NCI-H524 treated with DMSO at 0.1 percent for 48 hours (cell line): ENCODE measurements around the gene GADL1.

ENCODE experiments used
- DNase-seq: peaks from one replicate; lab custom pipeline; 2025; lab: John Stamatoyannopoulos, UW

GADL1 gene, protein sequence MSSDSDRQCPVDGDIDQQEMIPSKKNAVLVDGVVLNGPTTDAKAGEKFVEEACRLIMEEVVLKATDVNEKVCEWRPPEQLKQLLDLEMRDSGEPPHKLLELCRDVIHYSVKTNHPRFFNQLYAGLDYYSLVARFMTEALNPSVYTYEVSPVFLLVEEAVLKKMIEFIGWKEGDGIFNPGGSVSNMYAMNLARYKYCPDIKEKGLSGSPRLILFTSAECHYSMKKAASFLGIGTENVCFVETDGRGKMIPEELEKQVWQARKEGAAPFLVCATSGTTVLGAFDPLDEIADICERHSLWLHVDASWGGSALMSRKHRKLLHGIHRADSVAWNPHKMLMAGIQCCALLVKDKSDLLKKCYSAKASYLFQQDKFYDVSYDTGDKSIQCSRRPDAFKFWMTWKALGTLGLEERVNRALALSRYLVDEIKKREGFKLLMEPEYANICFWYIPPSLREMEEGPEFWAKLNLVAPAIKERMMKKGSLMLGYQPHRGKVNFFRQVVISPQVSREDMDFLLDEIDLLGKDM

DNA sequence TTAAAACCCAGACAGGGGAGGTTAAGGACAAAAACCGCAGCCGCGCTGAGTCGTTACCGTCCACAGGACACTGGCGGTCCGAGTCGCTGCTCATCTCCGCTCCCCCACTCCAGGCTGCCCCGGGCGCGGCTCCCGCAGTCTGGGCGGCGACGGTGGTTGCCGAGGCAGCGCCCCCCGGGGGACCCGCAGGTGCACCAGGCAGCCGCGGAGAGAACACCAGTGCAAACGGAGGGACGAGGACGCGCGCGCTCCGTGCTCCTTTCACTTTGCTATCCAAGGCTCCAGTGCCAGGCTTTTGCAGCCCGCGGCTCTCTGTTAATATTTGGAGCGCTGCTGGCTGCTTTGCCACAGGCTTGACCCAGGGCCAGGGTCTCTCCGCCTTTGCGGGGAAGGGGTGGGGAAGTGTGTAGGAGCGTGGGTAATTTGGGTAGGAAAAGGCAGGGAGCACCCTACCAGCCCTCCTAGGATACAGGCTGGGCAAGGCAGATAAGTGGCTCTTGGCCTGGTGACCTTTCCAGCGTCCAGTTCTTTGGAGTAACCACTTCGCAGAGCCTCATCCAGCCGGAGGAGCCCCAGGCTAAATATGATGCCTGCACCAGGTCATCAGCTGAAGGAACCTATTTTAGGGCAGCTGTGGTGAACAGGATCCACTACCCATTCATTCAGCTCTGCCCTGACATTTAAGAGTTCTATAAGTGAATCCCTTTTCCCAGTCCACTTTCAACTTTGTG is at the start of gene GADL1:
Gene GADL1, minus strand, starts transcription at position 141 of the 731 bp plus-strand sequence. Its CDS starts 47 bp downstream, at position 94.
- DNase-seq = no peak

DNA sequence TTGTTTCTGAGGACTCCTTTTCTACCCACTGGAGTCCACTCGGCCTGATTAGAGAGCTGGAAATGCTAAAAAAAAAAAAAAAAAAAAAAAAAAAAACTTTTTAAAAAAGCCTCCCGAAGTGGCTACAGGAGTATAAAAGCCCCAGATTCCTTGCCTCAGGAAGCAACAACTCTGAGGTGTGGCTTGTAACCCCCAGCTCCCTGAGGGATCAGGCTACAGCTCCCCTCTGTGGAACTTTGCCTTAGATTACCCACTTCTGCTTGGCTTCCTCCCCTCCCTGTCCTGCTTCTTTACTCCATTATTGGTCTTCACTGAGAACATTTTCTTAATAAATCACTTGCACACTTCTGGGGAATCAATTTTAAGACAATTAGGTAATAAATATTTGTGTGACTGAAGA is 49.7 kb upstream of the GADL1 start:
- no peak for DNase-seq

DNA sequence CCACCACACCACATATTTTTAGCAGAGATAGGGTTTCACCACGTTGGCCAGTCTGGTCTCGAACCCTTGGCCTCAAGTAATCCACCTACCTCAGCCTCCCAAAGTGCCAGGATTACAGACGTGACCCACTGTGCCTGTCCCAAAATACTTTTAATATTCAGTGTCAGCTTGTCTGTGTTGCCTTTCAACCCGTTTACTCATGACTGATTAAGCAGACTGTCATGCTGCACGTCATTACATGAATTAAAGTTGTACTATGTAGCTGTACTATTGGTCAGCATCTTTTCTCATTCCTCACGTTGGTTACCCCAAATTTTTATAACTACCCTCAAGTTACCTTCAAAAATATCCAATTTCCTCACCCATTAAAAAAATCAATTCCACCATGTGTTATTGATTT is 48.7 kb upstream of the GADL1 start:
- DNase-seq = no peak

DNA sequence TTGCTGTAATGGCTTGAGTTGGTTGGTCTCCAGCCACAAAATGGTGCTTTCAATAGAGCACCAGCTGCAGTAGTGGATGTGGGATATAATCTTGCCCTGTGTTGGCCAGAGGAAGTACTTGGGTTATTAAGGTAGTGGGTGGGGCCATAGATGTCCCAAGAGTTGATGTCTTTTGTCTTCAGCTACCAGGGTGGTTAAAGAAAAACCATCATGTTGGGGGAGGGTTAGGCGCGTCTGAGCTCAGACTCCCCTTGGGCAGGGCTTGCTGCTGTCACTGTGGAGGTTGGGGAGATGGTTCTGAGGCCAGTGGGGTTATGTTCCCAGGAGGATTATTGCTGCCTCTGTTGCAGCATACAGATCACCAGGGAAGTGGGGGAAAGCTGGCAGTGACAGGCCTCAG is 46.9 kb upstream of the GADL1 start:
- DNase-seq = no peak

DNA sequence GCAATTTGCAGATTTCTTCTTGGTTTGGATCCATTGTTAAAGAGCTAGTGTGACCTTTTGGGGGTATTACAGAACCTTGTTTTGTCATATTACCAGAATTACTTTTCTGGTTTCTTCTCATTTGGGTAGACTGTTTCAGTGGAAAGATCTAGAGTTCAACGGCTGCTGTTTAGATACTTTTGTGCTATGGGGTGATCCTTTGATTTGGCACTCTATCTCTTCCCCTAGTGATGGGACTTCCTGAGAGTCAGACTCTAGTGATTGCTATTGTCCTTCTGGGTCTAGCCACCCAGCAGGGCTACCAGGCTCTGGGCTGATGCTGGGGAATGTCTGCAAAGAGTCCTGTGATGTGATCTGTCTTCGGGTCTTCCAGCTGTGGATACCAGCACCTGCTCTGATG is 46.3 kb upstream of the GADL1 start:
- no peak for DNase-seq

DNA sequence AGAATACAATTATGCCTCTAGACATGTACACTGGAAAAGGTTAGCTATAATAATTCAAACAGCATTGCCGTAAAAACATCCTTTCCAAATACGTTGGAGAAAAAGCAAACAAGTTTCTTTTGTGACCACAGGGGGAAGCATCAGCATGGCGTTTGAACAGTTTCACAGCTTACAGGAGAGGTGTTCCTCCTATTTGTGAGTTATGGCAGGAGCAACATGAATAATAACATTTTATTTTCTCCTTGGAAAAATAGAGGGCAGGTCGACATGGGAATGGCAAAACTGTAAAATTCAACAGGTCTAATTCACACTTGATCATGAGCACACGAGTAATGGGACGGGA is 39.7 kb upstream of the GADL1 start:
- no peak for DNase-seq

DNA sequence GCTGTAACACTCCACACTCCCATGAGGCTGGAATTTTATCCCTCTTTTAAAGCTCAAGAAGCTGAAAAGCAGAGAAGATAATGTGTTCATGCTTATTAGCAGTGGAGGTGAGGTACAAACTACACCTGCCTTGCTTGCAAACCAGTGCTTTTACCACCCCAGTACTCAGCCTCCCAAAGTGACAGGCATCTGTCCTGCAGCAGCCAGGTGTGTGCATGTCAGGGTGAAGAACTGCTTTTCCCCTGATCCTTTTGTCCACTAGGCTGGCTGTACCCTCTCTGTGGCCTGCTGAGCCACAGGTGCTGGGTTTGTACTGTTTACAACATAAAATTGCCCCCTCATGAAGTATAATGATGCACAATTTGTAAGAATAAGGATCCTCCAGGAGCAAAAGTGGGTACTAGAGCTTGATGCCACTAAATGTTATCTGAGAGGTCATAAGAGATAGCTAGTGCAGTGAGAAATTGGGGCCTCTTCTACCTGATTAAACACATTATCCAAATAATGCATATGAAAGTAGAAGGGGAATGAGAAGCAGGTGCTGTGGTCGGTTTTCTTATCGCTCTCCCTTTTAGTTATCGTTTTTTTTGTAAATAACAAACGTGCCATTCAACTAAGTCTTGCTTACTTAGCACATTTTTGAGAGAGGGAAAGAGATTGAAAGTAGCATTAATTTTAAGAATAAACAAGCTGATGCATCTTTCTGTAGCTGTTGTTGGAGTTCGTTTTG is 39.2 kb upstream of the GADL1 start:
- no peak for DNase-seq

DNA sequence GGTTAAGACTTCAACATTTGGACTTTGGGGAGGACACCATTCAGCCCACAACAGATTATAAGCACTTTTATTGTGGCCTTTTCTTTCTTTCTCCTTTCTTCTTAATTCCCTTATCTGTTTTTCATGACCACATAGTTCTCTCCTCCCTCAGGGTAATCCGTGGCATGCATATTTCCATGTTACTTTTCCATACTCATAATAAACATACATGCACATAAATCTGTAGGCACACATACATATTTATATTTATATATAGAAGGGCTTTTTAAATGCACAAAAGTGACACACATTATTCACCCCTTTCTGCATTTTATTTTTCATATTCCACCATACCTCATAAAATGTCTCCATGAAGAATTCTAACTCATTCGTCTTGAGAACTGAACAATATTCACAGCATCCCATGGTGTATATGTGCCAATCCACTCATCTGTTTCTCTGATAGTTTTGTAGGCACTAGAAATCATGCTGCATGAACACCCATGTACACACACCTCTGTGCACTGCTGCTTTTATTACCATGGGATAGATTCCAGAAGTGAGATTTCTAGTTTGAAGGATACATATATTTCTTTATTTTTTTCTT is 38.1 kb upstream of the GADL1 start:
- no peak for DNase-seq

DNA sequence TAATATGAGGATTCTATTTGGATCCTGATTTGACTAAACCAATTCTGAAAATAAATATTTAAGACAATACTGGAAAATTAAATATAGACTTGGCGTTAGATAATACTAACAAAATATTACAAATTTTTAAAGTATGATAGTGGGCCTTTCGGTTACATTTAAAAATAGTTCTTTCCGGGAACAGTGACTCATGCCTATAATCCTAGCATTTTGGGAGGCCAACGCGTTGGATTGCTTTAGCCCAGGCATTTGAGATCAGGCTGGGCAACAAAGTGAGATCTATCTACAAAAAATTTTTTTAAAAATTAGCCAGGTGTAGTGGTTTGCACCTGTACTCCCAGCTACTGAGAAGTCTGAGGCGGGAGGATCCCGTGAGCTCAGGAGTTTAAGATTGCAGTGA is 30.3 kb upstream of the GADL1 start:
- DNase-seq = no peak

DNA sequence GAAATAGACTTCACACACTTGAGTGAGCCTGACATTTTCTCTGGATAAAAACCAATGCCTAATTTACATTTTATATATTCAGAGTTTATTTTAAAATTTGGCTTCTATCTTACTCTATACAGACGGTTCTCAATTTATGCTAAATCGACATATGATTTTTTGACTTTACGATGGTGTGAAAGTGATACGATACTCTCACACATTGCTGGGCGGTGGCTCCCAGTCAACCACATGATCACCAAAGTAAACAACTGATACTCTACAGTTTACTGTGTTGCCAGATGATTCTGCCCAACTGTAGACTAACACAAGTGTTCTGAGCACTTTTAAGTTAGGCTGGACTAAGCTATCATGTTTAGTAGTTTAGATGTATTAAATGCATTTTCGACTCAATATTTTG is 25.1 kb upstream of the GADL1 start:
- no peak for DNase-seq

DNA sequence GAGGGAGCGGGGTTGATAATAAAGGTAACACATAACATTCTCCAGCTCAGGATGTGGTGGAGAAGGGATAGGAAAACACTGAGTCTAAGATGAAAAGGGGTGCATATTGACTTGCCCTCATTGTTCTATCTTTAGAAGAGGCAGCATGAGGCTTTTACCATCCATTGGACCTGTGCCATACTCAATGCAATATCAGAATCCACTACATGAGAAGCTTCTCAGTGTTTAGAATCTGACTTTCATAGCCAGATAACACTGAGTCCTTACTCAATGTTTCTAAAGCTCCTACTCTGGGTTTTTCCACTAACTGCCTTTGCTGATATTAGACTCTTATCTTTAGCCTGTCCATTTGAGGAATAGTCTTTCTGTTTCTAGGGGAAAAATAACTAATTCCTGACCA is 24.3 kb upstream of the GADL1 start:
- no peak for DNase-seq

DNA sequence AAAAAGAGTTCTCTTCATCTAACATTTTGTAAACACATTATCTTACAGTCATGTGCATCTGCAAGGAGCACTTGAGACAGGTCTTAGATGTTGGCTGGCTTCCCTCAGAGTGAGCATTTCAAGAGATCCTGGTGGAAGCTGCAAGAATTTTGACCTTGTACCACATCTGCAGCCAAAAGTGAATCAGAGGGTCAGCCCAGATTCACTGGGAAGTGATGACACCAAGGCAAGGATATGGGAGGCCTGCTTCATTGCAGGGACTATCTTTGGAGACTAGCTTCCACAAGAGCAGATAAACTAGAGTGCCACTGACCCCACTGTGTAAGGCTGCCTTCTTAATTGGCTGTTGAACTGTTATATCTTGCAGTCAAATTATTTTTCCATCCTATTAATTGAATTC is 21.3 kb upstream of the GADL1 start:
- no peak for DNase-seq

DNA sequence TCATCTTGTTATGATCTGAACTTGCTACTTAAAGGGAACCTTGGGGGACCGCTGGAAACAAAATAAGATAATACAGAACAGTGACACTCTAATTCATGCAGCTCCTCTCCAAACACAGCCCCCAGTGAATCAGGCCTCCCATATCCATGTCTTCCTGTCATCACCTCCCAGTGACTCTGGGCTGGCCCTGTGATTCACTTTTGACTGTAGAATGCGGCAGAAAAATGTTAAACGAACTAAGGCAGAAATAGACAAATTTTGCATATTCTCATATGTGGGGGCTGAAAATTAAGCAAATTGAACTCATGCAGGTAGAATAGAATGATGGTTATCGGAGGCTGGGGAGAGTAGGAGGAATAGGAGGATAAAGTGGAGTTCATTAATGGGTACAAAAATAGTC is 20.2 kb upstream of the GADL1 start:
- DNase-seq = no peak

DNA sequence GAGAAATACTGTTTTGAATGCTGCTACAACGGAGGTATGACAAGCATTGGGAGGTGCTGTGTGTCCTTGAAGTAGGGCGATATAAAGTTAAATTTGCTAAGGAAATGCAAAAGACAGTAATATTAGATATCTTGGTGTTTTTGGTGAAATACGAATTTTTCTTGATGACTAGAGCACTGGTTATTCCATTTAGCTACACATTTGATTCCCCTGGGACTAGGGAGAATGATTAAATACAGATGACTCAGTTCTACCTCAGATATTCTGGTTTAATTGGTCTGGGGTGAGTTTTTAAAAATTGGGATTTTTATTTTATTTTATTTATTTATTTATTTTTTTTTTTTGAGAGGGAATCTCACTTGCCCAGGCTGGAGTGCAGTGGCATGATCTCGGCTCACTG is 18.7 kb upstream of the GADL1 start:
- no peak for DNase-seq

DNA sequence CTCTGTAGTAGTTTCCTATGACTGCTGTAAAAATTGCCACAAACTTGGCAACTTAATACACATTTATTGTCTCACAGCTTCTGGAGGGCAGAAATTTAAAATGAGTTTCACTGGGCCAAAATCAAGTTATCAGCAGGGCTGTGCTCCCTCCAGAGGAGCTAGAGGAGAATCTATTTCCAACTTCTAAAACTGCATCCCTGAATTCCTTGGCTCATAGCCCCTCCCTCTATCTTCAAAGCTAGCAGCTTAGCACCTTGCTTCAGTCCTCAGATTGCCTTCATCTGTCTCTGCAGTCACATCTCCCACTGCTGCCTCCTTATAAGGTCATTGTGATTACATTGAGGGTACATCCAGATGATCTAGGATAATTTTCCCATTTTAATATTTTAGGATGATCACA is 17.8 kb upstream of the GADL1 start:
- no peak for DNase-seq

DNA sequence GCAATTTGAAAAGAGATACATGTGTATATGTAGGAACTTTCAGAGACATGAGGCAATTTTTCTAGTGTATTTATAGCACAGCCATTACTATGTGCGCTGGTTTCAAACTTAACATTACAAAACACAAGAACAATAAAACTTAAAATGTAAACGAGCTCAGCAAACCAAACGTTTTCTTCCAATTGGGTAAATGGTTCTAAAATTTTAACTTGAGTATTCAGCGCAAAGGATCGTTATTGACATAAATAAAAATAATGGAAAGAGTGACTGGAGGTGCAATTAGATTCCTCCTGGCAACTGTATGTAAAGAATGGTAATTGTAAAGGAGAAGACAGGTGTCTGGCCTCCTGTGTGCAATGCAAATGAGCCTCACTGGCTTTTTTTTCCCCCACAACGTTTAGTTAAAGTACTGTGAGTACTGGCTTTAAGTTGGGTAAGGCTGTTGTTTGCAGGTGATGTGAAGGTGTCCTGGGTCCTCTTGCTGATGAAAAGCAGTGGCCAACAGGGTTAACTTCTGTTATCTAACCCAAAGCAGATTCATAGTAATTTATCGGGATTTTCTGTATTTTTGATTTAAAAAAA is 14.1 kb upstream of the GADL1 start:
- no peak for DNase-seq

DNA sequence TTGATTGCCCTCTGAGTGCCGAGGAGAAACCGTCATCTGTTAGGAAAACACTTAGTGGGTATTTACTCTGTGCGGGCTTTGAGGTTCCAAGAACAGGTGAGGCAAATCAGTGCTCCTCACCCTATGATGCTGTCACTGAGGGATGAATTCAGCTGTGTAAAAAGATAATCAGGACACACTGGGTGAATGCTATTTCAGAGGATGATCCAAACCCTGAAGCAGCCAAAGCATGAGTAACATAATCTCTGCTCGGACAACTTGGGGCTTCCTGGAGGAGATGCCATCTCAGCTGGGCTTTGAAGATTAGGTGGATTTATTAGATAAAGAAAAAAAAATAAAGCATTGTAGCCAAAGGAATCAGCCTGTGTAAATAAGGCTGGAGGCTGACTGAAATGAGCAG is 10.5 kb upstream of the GADL1 start:
- DNase-seq = no peak

DNA sequence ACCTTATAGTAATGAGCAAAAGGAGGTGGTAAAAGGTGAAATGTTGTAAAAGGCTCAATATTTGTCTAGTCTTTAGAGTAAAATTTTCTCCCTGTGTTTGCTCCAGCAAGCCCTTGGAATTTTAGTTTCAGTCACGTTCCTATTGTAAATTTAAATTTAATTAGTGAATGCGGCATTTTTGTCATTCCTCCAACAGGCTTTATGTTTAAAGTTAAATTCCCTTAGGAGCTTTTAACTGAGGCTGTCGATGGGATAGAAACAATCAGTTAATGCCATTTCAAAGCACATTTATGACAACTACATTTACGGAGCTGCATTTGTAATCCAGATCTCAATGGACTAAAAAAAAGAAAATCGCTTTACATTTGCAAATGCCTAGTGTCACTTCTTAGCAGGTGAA is 868 bp upstream of the GADL1 start:
- no peak for DNase-seq

DNA sequence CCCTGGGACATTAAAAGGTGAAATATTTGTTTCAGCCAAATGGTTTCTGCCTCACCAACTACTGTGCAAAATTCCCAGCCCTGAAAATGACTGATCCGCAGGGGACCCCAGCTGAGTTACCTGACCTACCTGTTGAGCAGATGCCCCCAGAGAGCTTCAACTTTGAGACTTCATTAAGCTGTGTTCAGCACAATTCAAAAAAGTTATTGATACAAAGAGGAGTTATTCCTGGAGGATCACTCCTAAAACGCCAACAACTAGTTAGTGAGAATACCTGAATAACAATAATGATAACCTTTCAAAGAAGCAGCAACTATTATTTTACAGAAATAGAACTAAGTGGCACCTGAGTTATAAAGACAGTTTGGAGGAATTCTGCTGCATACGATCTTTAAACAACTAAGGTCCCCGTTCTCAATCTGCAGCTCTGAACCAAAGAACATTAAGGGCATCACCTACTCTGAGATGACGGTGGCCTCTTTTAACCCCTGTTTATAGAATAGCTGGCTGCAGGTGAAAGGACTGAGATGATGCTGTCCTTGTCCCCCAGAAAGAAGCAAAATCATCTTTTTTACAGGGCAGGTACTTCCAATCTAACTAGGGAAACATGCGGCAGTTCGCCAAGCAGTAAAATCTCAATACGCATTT is 659 bp downstream of the GADL1 start:
- DNase-seq = no peak

DNA sequence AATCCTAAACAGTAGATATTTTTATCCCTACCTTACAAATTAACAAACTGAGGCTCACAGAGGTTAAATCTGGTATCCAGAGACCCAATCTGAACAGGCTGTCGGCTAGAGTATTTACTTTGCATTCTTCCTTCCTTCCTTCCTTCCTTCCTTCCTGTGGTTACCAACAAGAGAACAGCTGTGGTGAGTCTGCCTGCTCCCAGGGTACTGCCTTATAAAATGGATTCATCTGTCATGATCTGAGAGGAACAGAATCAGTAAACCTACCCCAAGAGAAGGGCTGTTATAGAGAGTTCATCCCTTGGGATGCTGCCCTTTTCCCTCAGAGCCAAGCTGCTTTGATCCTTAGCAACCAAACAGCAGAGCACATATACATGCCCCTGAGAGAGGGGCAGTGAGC is 3.6 kb downstream of the GADL1 start:
- no peak for DNase-seq

DNA sequence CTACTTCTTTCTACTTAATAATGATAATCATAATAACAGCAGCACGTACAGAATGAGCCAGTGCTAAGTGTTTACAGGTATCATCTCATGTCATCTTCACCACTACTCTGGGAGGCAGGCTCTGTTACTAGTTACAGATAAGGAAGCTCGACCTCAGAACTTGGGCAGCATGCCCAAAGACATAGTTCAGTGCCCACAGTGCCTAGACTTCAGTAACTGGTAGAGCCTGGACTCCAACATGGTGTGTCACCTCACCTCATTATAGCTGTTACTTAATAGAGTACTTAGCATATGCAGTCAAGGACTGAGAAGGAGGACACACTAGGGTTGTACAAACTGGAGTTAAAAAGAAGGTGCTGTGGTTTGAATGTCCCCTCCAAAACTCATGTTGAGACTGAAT is 7.6 kb downstream of the GADL1 start:
- DNase-seq = no peak

DNA sequence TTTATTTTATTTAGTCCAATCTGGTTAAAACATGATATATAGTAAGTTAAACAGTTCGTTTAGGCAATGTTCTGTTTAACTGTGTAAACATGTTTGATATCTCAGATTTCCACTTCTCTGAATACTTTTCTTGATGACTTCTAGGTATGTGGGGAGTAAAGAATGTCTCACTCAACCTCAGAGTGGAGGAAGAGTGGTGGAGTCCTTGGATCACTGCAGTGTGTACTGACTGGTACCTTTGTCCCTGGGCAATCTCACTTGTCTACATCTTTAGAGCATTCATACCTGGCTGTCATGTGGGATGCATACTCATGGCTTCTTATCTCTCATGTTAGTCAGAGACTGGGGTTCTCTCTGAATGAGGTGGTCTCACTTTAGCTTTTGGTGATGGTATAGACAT is 15.6 kb downstream of the GADL1 start:
- no peak for DNase-seq
